Measurements from ENCODE around the gene SYN1. TPM values are rescaled to one million over a fixed set of nuclear protein-coding genes. Genes with fewer than 3 reads are reported as not detected.

Gene SYN1
- total RNA-seq, 4 donors from 2014 or later: 0.19 to 0.33 TPM; not detected in 2

GRCh38 chrX:47583240-47583861 is 36.3 kb downstream of the SYN1 start:
- TF ChIP-seq CTCF (IDR thresholded peaks at IDR 0.05; ENCODE audit: low read depth): no peak

- TF ChIP-seq CTCF (IDR thresholded peaks at IDR 0.05; ENCODE audit: low read depth): no peak
These were observed 37.7 kb downstream of the SYN1 start, which contains the start of gene TIMP1 for GRCh38 chrX:47581731-47582647. TIMP1 (plus strand) TSS chrX:47582436; CDS start chrX:47583416, 980 bp downstream.

GRCh38 chrX:47579537-47579936 is 40.1 kb downstream of the SYN1 start:
- TF ChIP-seq CTCF (IDR thresholded peaks at IDR 0.05; ENCODE audit: low read depth): no peak

GRCh38 chrX:47578692-47579091 is 41.0 kb downstream of the SYN1 start:
- no peak for TF ChIP-seq CTCF (IDR thresholded peaks at IDR 0.05; ENCODE audit: low read depth)

GRCh38 chrX:47577901-47578300 is 41.8 kb downstream of the SYN1 start:
- TF ChIP-seq CTCF (IDR thresholded peaks at IDR 0.05; ENCODE audit: low read depth): no peak

- no peak for TF ChIP-seq CTCF (IDR thresholded peaks at IDR 0.05; ENCODE audit: low read depth)
These were observed 42.2 kb downstream of the SYN1 start for GRCh38 chrX:47577424-47577823.

Data from subcutaneous adipose tissue (tissue), 4 donors.